SK-N-SH treated with all-trans-retinoic acid at 6 μM for 48 hours (cell line): ENCODE data around the gene ZBTB16.

ENCODE experiments used
- CSDC2 ChIP-seq: fragments of 250-450 bp; sonication (Bioruptor Pico); IDR thresholded peaks from 2 replicates; pipeline ENCODE4 v1.5.0; 2020; ENCODE audit warnings: mild to moderate bottlenecking, moderate library complexity
- ESRRG ChIP-seq: fragments of 250-450 bp; sonication (Bioruptor Pico); IDR thresholded peaks from 2 replicates; pipeline ENCODE4 v1.6.1; 2021; ENCODE audit warnings: mild to moderate bottlenecking
- PATZ1 ChIP-seq: fragments of 250-450 bp; sonication (Bioruptor Pico); IDR thresholded peaks from 2 replicates; pipeline ENCODE4 v1.8.0; 2020; ENCODE audit warnings: mild to moderate bottlenecking, moderate library complexity, borderline replicate concordance
- SNAI2 ChIP-seq: fragments of 250-450 bp; sonication (Bioruptor Pico); IDR thresholded peaks from 2 replicates; pipeline ENCODE4 v1.5.0; 2020; ENCODE audit warnings: mild to moderate bottlenecking, moderate library complexity
- ZNF565 ChIP-seq: fragments of 450-650 bp; formaldehyde crosslinking; conservative IDR thresholded peaks from 2 replicates; pipeline ENCODE4 v1.5.0; 2020; ENCODE audit warnings: low read depth, mild to moderate bottlenecking, moderate library complexity
- ZNF70 ChIP-seq: fragments of 450-650 bp; formaldehyde crosslinking; IDR thresholded peaks from 2 replicates; pipeline ENCODE4 v1.5.0; 2020; ENCODE audit warnings: mild to moderate bottlenecking, moderate library complexity
- TF ChIP-seq, protein P1 (sequence below): fragments of 250-450 bp; sonication (Bioruptor Pico); IDR thresholded peaks from 2 replicates; pipeline ENCODE4 v1.5.1; 2020; ENCODE audit warnings: low read depth, mild to moderate bottlenecking, moderate library complexity

GRCh38 chr11:114194702-114195101 lies 135.2 kb downstream of the ZBTB16 start:
- TF ChIP-seq SNAI2 (CRISPR knock-in tag) (no peak), CSDC2 (CRISPR knock-in tag) (no peak), ZNF565 (CRISPR knock-in tag) (no peak), ESRRG (no peak), ZNF70 (CRISPR knock-in tag) (no peak), PATZ1 (CRISPR knock-in tag) (no peak)
- TF ChIP-seq, protein P1, sequence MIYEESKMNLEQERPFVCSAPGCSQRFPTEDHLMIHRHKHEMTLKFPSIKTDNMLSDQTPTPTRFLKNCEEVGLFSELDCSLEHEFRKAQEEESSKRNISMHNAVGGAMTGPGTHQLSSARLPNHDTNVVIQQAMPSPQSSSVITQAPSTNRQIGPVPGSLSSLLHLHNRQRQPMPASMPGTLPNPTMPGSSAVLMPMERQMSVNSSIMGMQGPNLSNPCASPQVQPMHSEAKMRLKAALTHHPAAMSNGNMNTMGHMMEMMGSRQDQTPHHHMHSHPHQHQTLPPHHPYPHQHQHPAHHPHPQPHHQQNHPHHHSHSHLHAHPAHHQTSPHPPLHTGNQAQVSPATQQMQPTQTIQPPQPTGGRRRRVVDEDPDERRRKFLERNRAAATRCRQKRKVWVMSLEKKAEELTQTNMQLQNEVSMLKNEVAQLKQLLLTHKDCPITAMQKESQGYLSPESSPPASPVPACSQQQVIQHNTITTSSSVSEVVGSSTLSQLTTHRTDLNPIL (CRISPR knock-in tag): no peak
